GM18951 (cell line): ENCODE measurements around the gene ARHGAP22.
"Not testable (repeated sequence)": the region's sequence is repeated elsewhere in the genome, so short reads cannot be mapped to it uniquely, and the experiment has no call there.

ENCODE experiments used
- POLR2A ChIP-seq: IDR thresholded peaks from 4 replicates; pipeline ENCODE4 v1.6.1; 2011; ENCODE audit warnings: mild to moderate bottlenecking; ENCODE audit not compliant: insufficient read length, insufficient read depth; ENCODE audit errors: extremely low read depth
- in situ Hi-C: fragments of 300-500 bp; cut with MboI; formaldehyde crosslinking; loops from one replicate; pipeline ENCODE4 v1.12.0; 2022; ENCODE audit warnings: low sequenced_read_pairs, mixed read lengths, inconsistent platforms; ENCODE audit not compliant: unreplicated experiment

The ARHGAP22 gene

GRCh38 chr10:48444861-48445841, 159.7 kb downstream of the ARHGAP22 start:
- in situ Hi-C loops: no loop called here
- no peak for TF ChIP-seq POLR2A

- in situ Hi-C loops: no loop called here
- no peak for TF ChIP-seq POLR2A
Observed at GRCh38 chr10:48444266-48444665, 160.6 kb downstream of the ARHGAP22 start.

GRCh38 chr10:48442809-48443177, 162.1 kb downstream of the ARHGAP22 start:
- in situ Hi-C loops: no loop called here
- TF ChIP-seq POLR2A: no peak

- in situ Hi-C loops: no loop called here
Observed at GRCh38 chr10:48442090-48442808, 162.6 kb downstream of the ARHGAP22 start.

GRCh38 chr10:48440771-48441170, 164.1 kb downstream of the ARHGAP22 start:
- no peak for TF ChIP-seq POLR2A
- in situ Hi-C loops: no loop called here

More at GRCh38 chr10:48442090-48442808, 162.6 kb downstream of the ARHGAP22 start:
- TF ChIP-seq POLR2A: no peak

GRCh38 chr10:48439581-48440041, 165.3 kb downstream of the ARHGAP22 start:
- TF ChIP-seq POLR2A: no peak
- in situ Hi-C loops: no loop called here

- TF ChIP-seq POLR2A: no peak
- in situ Hi-C loops: no loop called here
Observed at GRCh38 chr10:48439031-48439430, 165.8 kb downstream of the ARHGAP22 start.

- no peak for TF ChIP-seq POLR2A
- in situ Hi-C loops: no loop called here
Observed at GRCh38 chr10:48437546-48437945, 167.3 kb downstream of the ARHGAP22 start.

- TF ChIP-seq POLR2A: no peak
- in situ Hi-C loops: no loop called here
Observed at GRCh38 chr10:48431871-48432270, 173.0 kb downstream of the ARHGAP22 start.

- in situ Hi-C loops: no loop called here
Observed at GRCh38 chr10:48430402-48430993, 174.4 kb downstream of the ARHGAP22 start.

GRCh38 chr10:48429309-48429708, 175.6 kb downstream of the ARHGAP22 start:
- in situ Hi-C loops: no loop called here
- TF ChIP-seq POLR2A: no peak

More at GRCh38 chr10:48430402-48430993, 174.4 kb downstream of the ARHGAP22 start:
- TF ChIP-seq POLR2A: no peak

- in situ Hi-C loops: no loop called here
- no peak for TF ChIP-seq POLR2A
Observed at GRCh38 chr10:48428896-48429295, 176.0 kb downstream of the ARHGAP22 start.

- TF ChIP-seq POLR2A: no peak
- in situ Hi-C loops: no loop called here
Observed at GRCh38 chr10:48423884-48424283, 181.0 kb downstream of the ARHGAP22 start.

GRCh38 chr10:48421862-48422261, 183.0 kb downstream of the ARHGAP22 start:
- in situ Hi-C loops: not testable (repeated sequence)

GRCh38 chr10:48419714-48420113, 185.2 kb downstream of the ARHGAP22 start:
- in situ Hi-C loops: no loop called here
- no peak for TF ChIP-seq POLR2A
